Measurements from ENCODE around the gene CNKSR3. TPM values are rescaled to one million over a fixed set of nuclear protein-coding genes. Genes with fewer than 3 reads are reported as not detected.

The CNKSR3 gene
- total and polyA plus RNA-seq, 2 of the 8 experiments (the other 6 are each of a cell fraction or from before 2014, with no cell fraction given), result 1.2 to 6.2 TPM

- TF ChIP-seq SAP30 (IDR thresholded peaks at IDR 0.05; ENCODE audit: insufficient read depth, insufficient replicate concordance, low read length), result no peak
- TF ChIP-seq TEAD4 (IDR thresholded peaks at IDR 0.05; ENCODE audit: low read depth, low read length), result no peak
- TF ChIP-seq RFX5 (IDR thresholded peaks at IDR 0.05; ENCODE audit: borderline replicate concordance, low read depth, low read length), result no peak
- no peak for TF ChIP-seq SIN3A (conservative IDR thresholded peaks at IDR 0.05 in 1 of 2, IDR thresholded peaks at IDR 0.05 in 1 of 2; ENCODE audit: low read depth in 1 of 2, low read length in 2 of 2)
These were observed 21.6 kb downstream of the CNKSR3 start (continued) for GRCh38 chr6:154488802-154489437.
